Mucosa of rectum (tissue), 2 donors: Measurements from ENCODE around the gene ARID1B.

Source experiments
- H3K27ac ChIP-seq, 2 donors: one replicate each; pipeline ENCODE4 v1.7.0; 2013; ENCODE audit warnings: inconsistent platforms in 2 of 2, low read depth in 2 of 2, low read length in 2 of 2
- H3K27me3 ChIP-seq, 2 donors: one replicate each; pipeline ENCODE4 v1.7.0; 2013; ENCODE audit warnings: low read length in 2 of 2; ENCODE audit not compliant: control insufficient read depth in 2 of 2, insufficient read depth in 2 of 2
- H3K36me3 ChIP-seq, 2 donors: one replicate each; pipeline ENCODE4 v1.7.0; 2013; ENCODE audit warnings: low read length in 2 of 2; ENCODE audit not compliant: control insufficient read depth in 2 of 2, insufficient read depth in 2 of 2
- H3K4me1 ChIP-seq, 2 donors: one replicate each; pipeline ENCODE4 v1.7.0; 2013; ENCODE audit warnings: low read length in 2 of 2, mild to moderate bottlenecking in 1 of 2; ENCODE audit not compliant: control insufficient read depth in 2 of 2, insufficient read depth in 2 of 2
- H3K4me3 ChIP-seq, 2 donors: one replicate each; pipeline ENCODE4 v1.7.0; 2013; ENCODE audit warnings: low read length in 2 of 2
- H3K9ac ChIP-seq, 2 donors: one replicate each; pipeline ENCODE4 v1.7.0; 2013; ENCODE audit warnings: low read length in 2 of 2, low read depth in 1 of 2, mild to moderate bottlenecking in 1 of 2
- H3K9me3 ChIP-seq, 2 donors: one replicate each; pipeline ENCODE4 v1.7.0; 2013; ENCODE audit warnings: low read length in 2 of 2; ENCODE audit not compliant: control insufficient read depth in 2 of 2
- donor health status: healthy.
- donor health status: Normal muscosa, but diverticular disease.

The ARID1B gene

GRCh38 chr6:157251586-157252247 is 474.5 kb downstream of the ARID1B start:
- H3K9ac ChIP-seq: no peak overlapping the region
- no peaks in the 10 kb centered on the region for H3K36me3 ChIP-seq
- no peaks in the 10 kb centered on the region for H3K27me3 ChIP-seq
- H3K4me1 ChIP-seq: peaks cover 0 to 8% of the 10 kb centered on the region in 2 donors
- H3K4me3 ChIP-seq: no peak overlapping the region
- no peak overlapping the region for H3K27ac ChIP-seq
- no peaks in the 10 kb centered on the region for H3K9me3 ChIP-seq

DNA sequence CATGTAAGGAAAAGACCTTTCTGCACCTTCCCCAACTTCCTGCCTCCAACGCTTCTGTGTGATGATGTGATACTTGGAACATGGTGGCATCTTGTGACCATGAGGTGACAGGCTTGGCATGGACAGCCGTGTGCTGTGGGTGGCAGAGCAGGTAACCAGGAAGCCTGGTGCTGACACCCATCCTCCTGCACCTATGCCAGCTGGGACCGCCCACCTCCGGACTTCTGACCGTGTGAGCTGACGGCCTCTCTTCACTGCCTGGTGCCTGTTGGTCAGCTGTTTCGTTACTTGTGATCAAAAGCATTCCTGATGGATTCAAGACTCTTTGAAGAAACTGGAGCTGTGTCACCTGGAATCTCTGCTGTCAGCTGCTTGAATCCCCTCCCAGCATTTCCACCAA is 475.8 kb downstream of the ARID1B start:
- Histone ChIP-seq H3K4me3 (no peak overlapping the region), H3K27ac (no peak overlapping the region), H3K36me3 (no peaks in the 10 kb centered on the region), H3K27me3 (no peaks in the 10 kb centered on the region), H3K9me3 (no peaks in the 10 kb centered on the region), H3K9ac (no peak overlapping the region), H3K4me1 (peaks cover 0 to 8% of the 10 kb centered on the region in 2 donors)

DNA sequence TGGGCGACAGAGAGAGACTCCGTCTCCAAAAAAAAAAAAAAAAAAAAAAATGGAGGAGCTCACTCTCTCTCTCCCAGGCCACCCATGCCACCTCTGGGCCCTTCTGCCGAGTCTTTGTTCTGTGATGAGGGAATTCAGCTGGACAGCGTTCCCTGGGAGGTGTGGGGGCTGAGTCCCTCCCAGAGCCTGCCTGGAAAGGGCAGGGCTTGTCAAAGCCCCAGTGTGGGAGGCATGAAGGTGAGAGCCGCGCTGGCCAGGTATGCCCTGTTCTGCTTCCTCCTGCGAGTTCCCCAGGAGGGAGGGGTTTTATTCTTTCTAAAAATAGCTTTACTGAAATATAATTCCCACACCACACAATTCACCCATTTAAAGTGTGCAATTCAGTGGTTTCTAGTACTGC is 476.5 kb downstream of the ARID1B start:
- Histone ChIP-seq H3K36me3 (no peaks in the 10 kb centered on the region), H3K9me3 (no peaks in the 10 kb centered on the region), H3K9ac (peak overlapping the region in 1 of 2 donors; percentile 20), H3K27me3 (no peaks in the 10 kb centered on the region), H3K4me3 (no peak overlapping the region), H3K4me1 (peaks cover 0 to 8% of the 10 kb centered on the region in 2 donors), H3K27ac (no peak overlapping the region)

DNA sequence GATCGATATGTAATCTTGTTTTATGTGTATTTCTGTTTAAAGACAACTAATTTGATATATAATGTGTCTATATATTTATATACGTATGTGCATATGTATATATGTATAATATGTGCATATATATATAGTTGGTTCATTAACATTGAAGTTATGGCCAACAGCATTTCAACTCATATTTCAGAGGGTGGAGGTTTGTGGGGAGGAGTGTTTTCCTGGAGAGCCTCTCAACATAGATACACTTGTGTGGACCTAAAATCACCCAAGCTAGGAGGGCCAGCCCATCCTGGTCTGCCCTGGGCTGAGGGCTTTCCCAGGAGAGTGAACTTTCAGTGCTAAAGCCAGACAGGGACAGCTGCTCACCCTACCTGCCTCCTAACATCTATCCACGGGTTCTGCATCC is 477.4 kb downstream of the ARID1B start:
- no peak overlapping the region for H3K27ac ChIP-seq
- H3K9me3 ChIP-seq: no peaks in the 10 kb centered on the region
- peaks cover 0 to 8% of the 10 kb centered on the region in 2 donors for H3K4me1 ChIP-seq
- H3K9ac ChIP-seq: no peak overlapping the region
- H3K4me3 ChIP-seq: no peak overlapping the region
- no peaks in the 10 kb centered on the region for H3K36me3 ChIP-seq
- no peaks in the 10 kb centered on the region for H3K27me3 ChIP-seq

DNA sequence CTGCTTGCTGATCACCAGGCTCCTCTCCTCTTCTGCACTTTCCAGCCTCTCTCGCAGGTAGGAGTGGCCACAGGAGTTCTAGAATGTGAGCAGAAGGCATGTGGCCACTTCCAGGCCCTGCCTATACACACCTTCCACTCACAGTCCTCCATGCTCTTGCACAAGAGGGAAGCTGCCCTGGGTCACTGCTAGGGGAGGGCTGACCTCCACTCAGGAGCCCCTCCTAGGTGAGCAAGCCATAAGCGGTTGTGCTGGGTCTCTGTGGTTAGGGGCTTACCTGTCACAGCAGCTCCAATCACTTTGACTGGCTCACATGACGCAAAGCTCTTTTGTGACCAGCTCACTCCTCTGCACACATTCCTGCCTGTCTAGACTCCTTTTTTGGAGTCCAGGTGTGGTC is 477.9 kb downstream of the ARID1B start:
- no peak overlapping the region for H3K9ac ChIP-seq
- no peak overlapping the region for H3K4me3 ChIP-seq
- no peaks in the 10 kb centered on the region for H3K9me3 ChIP-seq
- H3K4me1 ChIP-seq: peaks cover 0 to 8% of the 10 kb centered on the region in 2 donors
- no peaks in the 10 kb centered on the region for H3K36me3 ChIP-seq
- H3K27ac ChIP-seq: no peak overlapping the region
- H3K27me3 ChIP-seq: no peaks in the 10 kb centered on the region

- no peak overlapping the region for H3K27ac ChIP-seq
- H3K36me3 ChIP-seq: no peaks in the 10 kb centered on the region
Observed at GRCh38 chr6:157258878-157259277, 481.7 kb downstream of the ARID1B start.

DNA sequence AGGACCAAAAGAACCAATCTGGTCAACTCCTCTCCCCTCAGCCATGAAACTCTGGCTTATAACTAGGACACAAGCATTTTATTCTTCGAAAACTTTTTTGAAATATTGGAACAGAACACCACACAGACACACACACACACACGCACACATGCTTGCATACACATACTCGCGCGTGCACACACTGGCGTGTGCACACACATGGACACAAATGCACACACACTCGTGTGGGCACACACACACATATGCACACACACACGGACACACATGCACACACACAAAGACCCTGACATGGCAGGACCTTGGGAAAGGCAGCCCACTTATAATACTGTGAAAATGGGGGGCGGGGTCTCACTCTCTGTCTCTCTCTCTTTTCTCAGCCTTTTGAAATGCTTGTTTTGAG is 482.3 kb downstream of the ARID1B start:
- Histone ChIP-seq H3K9me3 (no peaks in the 10 kb centered on the region), H3K4me1 (no peaks in the 10 kb centered on the region)

More at GRCh38 chr6:157258878-157259277, 481.7 kb downstream of the ARID1B start:
- Histone ChIP-seq H3K9ac (no peak overlapping the region), H3K9me3 (no peaks in the 10 kb centered on the region), H3K4me3 (no peak overlapping the region), H3K27me3 (no peaks in the 10 kb centered on the region), H3K4me1 (peaks cover 0 to 3% of the 10 kb centered on the region in 2 donors)

More for the DNA sequence above, 482.3 kb downstream of the ARID1B start:
- Histone ChIP-seq H3K9ac (no peak overlapping the region), H3K27me3 (no peaks in the 10 kb centered on the region), H3K36me3 (no peaks in the 10 kb centered on the region), H3K4me3 (no peak overlapping the region), H3K27ac (no peak overlapping the region)
